Stimulated activated CD4-positive, alpha-beta T cell treated with anti-CD3 and anti-CD28 coated beads, Interleukin-15, amount 100 ng/mL, for 48 hours (primary cell): Measurements from ENCODE around the gene RBBP9.
"Not testable (repeated sequence)": the region's sequence is repeated elsewhere in the genome, so short reads cannot be mapped to it uniquely, and the experiment has no call there.

ENCODE experiments used
- DNase-seq, 2 donors: peaks; one replicate each; pipeline ENCODE4 v3.0.0-alpha.2; 2020; ENCODE audit warnings: low read depth in 2 of 2

Gene RBBP9

DNA sequence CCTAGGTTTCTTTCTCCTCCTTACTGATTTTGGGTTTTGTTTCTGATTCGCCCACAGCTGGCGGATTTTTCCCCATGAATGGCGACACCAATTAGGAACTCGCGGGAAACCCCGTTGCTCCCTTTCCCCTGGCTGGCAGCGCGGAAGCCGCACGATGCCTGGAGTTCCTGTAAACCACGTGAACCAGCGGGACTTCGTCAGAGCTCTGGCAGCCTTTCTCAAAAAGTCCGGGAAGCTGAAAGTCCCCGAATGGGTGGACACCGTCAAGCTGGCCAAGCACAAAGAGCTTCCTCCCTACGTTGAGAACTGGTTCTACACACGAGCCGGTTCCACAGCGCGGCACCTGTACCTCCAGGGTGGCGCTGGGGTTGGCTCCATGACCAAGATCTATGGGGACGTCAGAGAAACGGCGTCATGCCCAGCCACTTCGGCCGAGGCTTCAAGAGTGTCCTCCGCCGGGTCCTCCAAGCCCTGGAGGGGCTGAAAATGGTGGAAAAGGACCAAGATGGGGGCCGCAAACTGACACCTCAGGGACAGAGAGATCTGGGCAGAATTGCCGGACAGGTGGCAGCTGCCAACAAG is 7.5 kb upstream of the RBBP9 start:
- DNase-seq, result no peak

DNA sequence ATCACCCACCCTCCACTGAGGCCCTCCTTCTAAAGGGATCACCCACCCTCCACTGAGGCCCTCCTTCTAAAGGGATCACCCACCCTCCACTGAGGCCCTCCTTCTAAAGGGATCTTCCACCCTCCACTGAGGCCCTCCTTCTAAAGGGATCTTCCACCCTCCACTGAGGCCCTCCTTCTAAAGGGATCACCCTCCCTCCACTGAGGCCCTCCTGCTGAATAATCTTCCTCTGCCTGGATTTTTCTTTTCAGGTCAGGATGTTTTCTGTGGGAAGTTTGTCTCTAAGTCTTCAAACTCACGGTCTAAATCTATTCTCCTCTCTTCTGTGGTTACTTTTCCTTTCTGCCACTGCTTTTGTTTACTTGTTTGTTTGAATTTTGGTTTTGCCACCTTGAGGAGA is 4.6 kb upstream of the RBBP9 start:
- DNase-seq, result not testable (repeated sequence)

DNA sequence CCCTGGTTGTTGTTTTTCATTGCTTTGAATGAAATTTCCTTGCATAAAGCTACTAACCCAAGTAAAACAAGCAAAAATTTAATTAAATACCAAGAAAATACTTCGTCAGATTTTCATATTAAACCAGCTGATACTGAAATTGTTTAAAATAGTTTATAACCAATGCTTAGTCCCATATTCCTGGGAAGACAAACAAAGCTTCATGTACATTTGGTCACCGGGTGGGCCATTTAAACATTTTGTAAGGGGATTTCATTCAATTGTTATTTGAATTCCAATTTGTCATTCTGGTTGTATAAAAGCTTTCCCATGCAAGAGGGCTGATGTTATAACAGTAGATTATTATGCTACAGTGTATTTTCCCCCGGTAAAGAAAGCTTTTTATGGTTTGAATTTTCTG is 578 bp upstream of the RBBP9 start:
- no peak for DNase-seq

DNA sequence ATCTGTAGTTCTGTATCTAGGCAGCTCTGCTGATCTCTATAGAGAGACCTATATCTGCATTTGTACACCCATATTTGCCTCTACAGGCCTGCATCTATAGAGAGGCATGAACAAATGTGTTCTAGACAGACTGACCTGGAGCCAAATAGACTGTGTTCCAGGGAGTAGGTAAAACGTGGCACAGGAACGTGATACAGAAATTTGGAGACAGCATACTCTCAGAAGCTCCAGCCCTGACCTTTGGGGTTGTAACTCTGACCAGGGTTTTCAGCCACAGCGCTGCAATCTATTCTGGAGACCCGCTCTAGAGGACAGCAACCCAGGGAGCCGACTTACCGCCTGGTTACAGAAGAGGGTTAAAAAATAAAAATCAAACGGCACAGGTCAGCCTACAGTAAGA is 983 bp downstream of the RBBP9 start:
- DNase-seq, result no peak

DNA sequence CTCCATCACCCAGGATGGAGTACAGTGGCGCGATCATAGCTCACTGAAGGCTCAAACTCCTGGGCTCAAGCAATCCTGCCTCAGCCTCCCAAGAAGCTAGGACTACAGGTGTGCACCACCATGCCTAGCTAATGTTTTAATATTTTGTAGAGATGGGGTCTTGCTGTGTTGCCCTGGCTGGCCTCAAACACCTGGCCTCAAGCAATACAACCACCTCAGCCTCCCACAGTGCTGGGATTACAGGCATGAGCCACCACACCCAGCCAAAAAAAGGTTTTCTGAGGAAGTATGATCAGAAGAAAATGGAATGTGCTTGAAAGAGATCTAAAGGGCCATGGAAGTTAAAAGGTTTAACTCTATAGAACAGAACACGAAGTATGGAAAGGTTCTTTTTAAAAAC is 8.7 kb downstream of the RBBP9 start:
- no peak for DNase-seq

DNA sequence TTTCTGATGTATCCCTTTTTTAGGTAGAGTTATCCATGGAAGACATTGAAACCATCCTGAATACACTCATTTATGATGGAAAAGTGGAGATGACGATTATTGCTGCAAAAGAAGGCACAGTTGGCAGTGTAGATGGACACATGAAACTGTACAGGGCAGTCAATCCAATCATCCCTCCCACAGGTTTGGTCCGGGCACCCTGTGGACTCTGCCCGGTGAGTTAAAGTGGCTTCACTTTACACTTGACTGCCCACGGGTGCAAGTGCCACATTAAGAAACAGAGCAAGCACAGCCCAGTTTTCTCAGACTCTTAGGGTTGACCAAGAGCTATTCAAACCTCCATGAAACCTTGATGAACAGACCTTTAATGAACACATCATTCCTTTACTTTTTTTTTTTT is 15.4 kb downstream of the RBBP9 start:
- no peak for DNase-seq

DNA sequence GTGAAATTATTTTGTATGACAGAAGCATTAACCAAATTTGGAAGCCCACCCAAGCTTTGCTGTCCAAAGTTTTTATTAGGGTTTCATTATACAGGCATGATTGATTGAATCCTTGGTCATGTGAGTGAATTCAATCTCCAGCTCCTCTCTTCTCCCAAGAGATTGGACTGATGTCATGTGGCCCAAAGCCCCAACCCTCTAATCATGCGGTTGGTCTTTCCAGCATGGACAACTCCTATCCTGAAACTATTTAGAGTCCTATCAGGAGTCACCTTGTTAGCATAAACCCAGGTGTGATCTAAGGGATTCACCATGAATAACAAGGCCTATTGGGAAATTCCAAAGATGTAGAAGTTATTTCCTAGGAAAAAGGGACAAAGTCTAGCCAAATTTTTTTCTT is 19.2 kb downstream of the RBBP9 start:
- no peak for DNase-seq

DNA sequence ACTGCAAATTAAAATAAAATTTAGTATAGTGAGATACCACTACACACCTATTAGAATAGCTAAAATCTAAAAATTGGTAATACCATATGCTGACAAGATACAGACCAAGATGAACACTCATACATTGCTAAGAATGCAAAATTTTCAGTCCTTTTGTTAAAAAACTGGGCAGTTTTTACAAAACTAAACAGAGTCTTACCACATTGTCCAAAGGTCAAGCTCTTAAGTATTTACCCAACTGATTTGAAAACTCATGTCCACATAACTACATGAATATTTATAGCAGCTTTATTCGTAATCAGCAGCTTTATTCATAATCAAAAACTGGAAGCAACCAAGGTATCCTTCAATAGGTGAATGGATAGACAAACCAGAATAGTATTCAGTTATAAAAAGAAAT is 19.8 kb downstream of the RBBP9 start:
- no peak for DNase-seq

DNA sequence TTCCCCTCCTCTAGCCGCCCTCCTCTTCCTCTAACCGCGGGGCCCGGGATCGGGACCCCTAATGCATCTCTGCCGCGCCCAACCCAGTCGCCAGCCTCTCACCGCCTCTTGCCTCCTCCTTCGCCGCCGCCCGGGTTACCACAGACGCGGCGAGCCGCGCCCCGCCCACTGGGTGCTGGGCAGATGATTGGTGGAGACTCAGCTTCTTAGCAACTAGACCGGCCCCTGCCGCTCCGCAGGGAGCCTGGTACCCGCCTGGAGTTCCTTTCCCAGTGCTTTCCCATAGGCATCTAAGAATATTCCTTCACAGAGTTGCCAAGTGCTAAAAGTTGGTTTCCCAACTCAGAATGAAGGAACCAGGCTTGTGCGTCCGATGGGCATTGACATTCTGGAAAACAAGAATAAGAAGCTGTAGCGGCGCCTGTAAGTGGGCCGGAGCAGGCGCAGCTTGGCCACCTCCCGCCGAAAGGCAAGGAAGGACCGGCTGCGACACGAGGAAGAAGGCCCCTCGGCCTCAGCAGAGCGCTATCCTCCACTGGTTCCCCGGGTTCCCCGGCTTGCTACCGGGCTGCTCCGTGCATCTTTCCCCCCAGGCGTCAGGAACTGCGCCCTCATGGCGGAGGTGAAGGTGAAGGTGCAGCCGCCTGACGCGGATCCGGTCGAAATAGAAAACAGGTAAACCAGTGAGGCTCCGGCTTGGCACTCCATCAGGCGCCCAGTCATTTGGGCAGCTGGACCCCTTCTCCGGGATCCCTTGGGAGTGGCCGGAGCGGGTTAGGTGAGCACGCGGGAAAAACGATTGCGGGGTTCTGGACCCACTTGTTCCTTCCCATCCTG is 29.9 kb downstream of the RBBP9 start, which contains the start of the genes DZANK1 and POLR3F:
Gene DZANK1 (minus strand): TSS at position 137 of the 837 bp plus-strand sequence. CDS start 1,672 bp downstream, outside the sequence.
Gene POLR3F (plus strand): TSS at position 497 of the 837 bp plus-strand sequence. CDS start 117 bp downstream, at position 614.
- DNase-seq, result peak; percentile 86 to 90

DNA sequence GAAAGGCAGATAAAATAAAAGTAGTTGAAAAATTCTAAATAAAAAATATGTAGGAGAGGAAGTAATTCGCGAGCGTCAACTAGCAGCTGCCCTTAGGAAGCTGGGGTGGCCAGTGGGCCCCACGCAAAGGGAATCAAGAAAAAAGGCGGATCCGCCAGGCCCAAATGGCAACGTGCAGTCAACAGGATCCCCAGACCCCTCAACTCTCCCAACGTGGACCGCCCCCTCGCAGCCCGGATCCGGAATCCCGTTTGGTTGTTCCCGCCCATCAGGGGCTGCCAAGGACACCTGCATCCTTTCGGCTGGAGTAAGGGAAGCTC is 30.5 kb downstream of the RBBP9 start:
- DNase-seq, result no peak

DNA sequence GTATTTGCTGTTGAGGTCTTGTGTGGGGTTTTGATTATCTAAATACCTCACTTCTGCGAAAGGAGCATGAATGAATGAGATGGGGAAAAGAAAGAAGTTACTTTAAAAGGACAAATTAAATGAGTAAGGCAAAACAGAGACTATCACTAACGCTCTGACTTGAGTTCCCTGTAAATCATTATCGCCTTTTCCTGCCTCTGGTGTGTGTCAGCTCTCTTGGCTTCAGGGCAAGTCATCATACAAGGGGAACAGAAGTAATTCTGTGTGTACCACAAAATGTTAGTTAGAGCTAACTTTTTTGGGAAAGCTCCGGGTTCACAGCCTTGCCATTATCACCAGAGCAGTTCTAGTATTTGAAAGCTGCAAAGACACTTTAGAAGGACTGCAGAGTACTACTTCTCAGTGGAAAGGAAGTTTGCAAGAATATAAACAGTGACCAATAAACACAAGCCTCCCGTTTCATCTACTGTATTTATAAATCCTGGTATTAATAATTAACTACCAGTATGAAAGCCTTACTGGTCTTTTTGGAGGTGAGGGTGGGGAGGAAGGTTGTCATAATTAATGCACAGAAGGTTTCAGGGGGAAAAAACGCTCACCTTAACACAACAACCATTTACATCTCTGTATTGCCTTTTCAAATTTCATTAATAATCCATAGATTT is 31.4 kb downstream of the RBBP9 start:
- DNase-seq, result no peak

DNA sequence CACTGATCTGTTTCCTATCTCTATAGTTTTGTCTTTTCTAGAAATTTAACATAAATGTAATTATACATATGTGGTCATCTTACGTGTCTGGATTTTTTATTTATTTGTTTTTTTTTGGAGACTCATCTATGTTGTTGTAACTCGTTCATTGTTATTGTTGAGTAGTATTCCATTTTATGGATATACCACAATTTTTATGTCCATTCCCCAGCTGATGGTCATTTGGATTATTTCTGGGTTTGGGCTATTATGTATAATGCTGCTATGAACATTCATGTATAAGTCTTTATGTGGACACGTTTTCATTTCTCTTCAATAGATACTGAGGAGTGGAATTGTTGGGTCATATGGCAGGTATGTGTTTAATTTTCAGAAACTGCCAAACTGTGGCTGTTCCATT is 40.4 kb downstream of the RBBP9 start:
- DNase-seq, result no peak

DNA sequence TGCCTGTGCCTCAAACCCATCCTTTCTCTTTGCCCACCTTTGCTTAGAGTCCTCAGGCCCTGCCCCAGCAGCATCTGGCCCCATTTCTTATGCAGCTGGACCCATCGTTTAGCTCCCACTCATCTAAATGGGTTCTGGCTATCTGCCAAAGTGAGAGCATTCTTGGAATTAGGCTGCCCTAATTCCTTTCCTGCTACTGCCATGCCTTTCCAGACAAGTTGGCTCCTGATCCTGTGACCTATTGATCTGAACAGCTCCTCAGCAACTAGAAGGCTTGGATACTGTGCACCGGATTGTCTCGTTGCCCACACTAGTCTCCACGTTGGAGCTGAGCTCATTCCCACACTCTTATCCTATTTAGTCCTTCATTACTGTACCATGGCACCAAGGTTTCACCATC is 53.1 kb downstream of the RBBP9 start:
- DNase-seq, result no peak

DNA sequence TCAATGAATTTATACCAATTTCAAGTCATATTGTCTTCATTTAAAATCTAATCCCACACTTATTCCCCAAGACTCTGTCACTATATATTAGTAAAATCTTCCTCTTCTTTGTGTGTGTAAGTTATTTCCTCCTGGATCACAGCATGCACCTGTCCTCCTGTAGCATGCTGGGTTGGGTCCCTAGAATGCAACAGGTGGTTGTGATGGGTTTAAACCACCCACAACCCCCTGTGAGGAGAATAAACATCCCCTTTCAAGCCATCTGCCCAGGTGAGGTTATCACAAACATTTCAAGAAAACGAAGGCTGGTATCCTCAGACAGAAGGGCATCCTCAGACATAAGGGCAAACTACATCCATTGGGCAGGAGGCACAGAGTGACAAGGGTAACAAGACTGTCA is 56.6 kb downstream of the RBBP9 start:
- no peak for DNase-seq

DNA sequence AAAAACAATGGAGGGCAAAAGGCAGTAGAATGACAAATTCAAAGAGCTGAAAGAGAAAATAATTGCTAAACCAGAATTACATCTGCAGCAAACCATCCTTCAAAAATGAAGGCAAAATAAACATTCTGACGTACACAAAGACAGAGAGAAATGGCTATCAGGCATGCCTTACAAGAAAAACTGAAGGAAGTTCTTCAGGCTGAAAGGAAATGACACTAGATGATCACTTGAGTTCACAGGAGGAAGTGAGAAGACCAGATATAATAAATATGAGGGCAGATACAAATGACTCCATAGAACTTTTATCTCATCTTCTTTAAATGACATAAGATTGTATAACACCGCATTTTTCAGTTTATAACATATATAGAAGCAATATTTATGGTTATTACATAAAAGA is 60.2 kb downstream of the RBBP9 start:
- no peak for DNase-seq
